GM23248 (cell line): ENCODE results near the gene GATAD2B. TPM values are rescaled to one million over a fixed set of nuclear protein-coding genes. Genes with fewer than 3 reads are reported as not detected.

Source experiments
- DNase-seq: peaks from one replicate; pipeline ENCODE4 v3.0.0-alpha.2; 2015
- H2AFZ ChIP-seq: fragments of 200-600 bp; sonication (generic); 2 replicates; pipeline ENCODE4 v1.6.1; 2016; ENCODE audit warnings: antibody characterized with exemption
- H3F3A ChIP-seq: fragments of 200-600 bp; sonication (generic); 2 replicates; pipeline ENCODE4 v1.6.1; 2016; ENCODE audit warnings: mild to moderate bottlenecking, antibody characterized with exemption, mixed run types; ENCODE audit not compliant: insufficient read depth
- H3K27ac ChIP-seq: fragments of 200-600 bp; sonication (generic); 2 replicates; pipeline ENCODE4 v1.5.1; 2016; ENCODE audit warnings: mild to moderate bottlenecking
- H3K27me3 ChIP-seq: fragments of 200-600 bp; sonication (generic); replicated peaks from 2 replicates; pipeline ENCODE4 v1.6.1; 2016; ENCODE audit warnings: mild to moderate bottlenecking; ENCODE audit not compliant: insufficient read depth
- H3K36me3 ChIP-seq: fragments of 200-600 bp; sonication (generic); 2 replicates; pipeline ENCODE4 v1.6.1; 2016; ENCODE audit warnings: low read depth, mild to moderate bottlenecking
- H3K4me1 ChIP-seq: fragments of 200-600 bp; sonication (generic); 2 replicates; pipeline ENCODE4 v1.6.1; 2016; ENCODE audit warnings: mild to moderate bottlenecking; ENCODE audit not compliant: insufficient read depth
- H3K4me2 ChIP-seq: fragments of 200-600 bp; sonication (generic); one replicate; pipeline ENCODE4 v1.6.1; 2016; ENCODE audit warnings: mild to moderate bottlenecking; ENCODE audit not compliant: unreplicated experiment
- H3K4me3 ChIP-seq: fragments of 200-600 bp; sonication (generic); 2 replicates; pipeline ENCODE4 v1.5.1; 2016; ENCODE audit warnings: mild to moderate bottlenecking
- H3K79me2 ChIP-seq: fragments of 200-600 bp; sonication (generic); 2 replicates; pipeline ENCODE4 v1.6.1; 2016; ENCODE audit warnings: mild to moderate bottlenecking; ENCODE audit not compliant: insufficient read depth
- H3K9ac ChIP-seq: fragments of 200-600 bp; sonication (generic); 2 replicates; pipeline ENCODE4 v1.6.1; 2016; ENCODE audit warnings: mild to moderate bottlenecking
- H3K9me2 ChIP-seq: fragments of 200-600 bp; sonication (generic); 2 replicates; pipeline ENCODE4 v1.6.1; 2016; ENCODE audit warnings: mixed run types, mild to moderate bottlenecking, moderate library complexity; ENCODE audit not compliant: insufficient read depth
- H3K9me3 ChIP-seq: fragments of 200-600 bp; sonication (generic); one replicate; pipeline ENCODE4 v1.6.1; 2017; ENCODE audit warnings: low read depth
- H4K20me1 ChIP-seq: fragments of 200-600 bp; sonication (generic); 2 replicates; pipeline ENCODE4 v1.6.0; 2016; ENCODE audit not compliant: insufficient read depth
- EZH2 ChIP-seq: fragments of 200-600 bp; sonication (generic); IDR thresholded peaks from 2 replicates; pipeline ENCODE4 v1.6.1; 2018; ENCODE audit warnings: antibody characterized with exemption, mild to moderate bottlenecking; ENCODE audit not compliant: insufficient read depth, poor library complexity, severe bottlenecking
- EZH2phosphoT487 ChIP-seq: fragments of 200-600 bp; sonication (generic); IDR thresholded peaks from 2 replicates; pipeline ENCODE4 v1.6.1; 2018; ENCODE audit warnings: antibody characterized with exemption, moderate library complexity, mild to moderate bottlenecking, low read depth; ENCODE audit not compliant: insufficient read depth
- WGBS, 2 experiments: methylation state at CpG; one replicate each; pipeline ENCODE4 v1.1.6; 2015 to 2017; ENCODE audit warnings: low lambda C conversion rate in 2 of 2, low coverage in 1 of 2; ENCODE audit errors: missing lambda C conversion rate in 2 of 2; 5-methylcytosine and 5-hydroxymethylcytosine counted together
- in situ Hi-C: fragments of 300-500 bp; cut with MboI; formaldehyde crosslinking; loops from 2 replicates; pipeline ENCODE4 v1.15.0; 2020
- polyA plus RNA-seq: library from polyadenylated mRNA; unstranded; fragments of >200 nt; fragmentation: Nextera tagmentation; extraction: Ambion mirVana; gene quantifications from 2 replicates; pipeline ENCODE4 v1.2.1, GENCODE V29; 2016
- total RNA-seq: library from RNA; depleted of rRNA; stranded (reverse); fragments of >200 nt; shearing (Covaris generic); gene quantifications from 2 replicates; pipeline ENCODE4 v1.2.3, GENCODE V29; 2014

GATAD2B gene
- total and polyA plus RNA-seq, 2 experiments from 2014 or later: 3.3 to 3.9 TPM

GRCh38 chr1:153946622-153947241, 24.0 kb upstream of the GATAD2B start, which contains the start of gene DENND4B:
Gene DENND4B (minus strand): TSS chr1:153946718. CDS start chr1:153944374, 2,344 bp downstream.
- 9 to 10% methylated on average over 20 to 24 of the region's 28 CpGs for WGBS, 2 experiments
- in situ Hi-C loops: no loop called here

GRCh38 chr1:153945795-153946621, 23.2 kb upstream of the GATAD2B start:
- in situ Hi-C loops: no loop called here
- peak overlapping the region; percentile 88 for H3K4me2 ChIP-seq
- H3K79me2 ChIP-seq: peaks cover 30% of the 10 kb centered on the region
- peaks cover 6% of the 10 kb centered on the region; the same call in 1 of the 2 replicates for H3F3A ChIP-seq
- 1 to 2% methylated on average over 19 to 76 of the region's 95 CpGs for WGBS, 2 experiments
- H3K9me2 ChIP-seq: no peaks in the 10 kb centered on the region
- H3K27ac ChIP-seq: peak overlapping the region; percentile 77
- TF ChIP-seq EZH2phosphoT487: no peak
- no peak for TF ChIP-seq EZH2
- H3K4me1 ChIP-seq: peaks cover 3% of the 10 kb centered on the region; the same call in 1 of the 2 replicates
- no peaks in the 10 kb centered on the region for H3K27me3 ChIP-seq
- peak overlapping the region; percentile 87 for H2AFZ ChIP-seq
- H4K20me1 ChIP-seq: no peaks in the 10 kb centered on the region
- peak; percentile 87 for DNase-seq
- peak overlapping the region; percentile 90 for H3K9ac ChIP-seq
- peak overlapping the region; percentile 90 for H3K4me3 ChIP-seq
- no peaks in the 10 kb centered on the region for H3K9me3 ChIP-seq
- H3K36me3 ChIP-seq: peaks cover 11% of the 10 kb centered on the region; the same call in 1 of the 2 replicates

More at GRCh38 chr1:153946622-153947241, 24.0 kb upstream of the GATAD2B start, which contains the start of gene DENND4B:
- Histone ChIP-seq H3K36me3 (peaks cover 15% of the 10 kb centered on the region; the same call in 1 of the 2 replicates), H3F3A (peaks cover 6% of the 10 kb centered on the region; the same call in 1 of the 2 replicates), H3K9me3 (no peaks in the 10 kb centered on the region), H3K27me3 (no peaks in the 10 kb centered on the region), H2AFZ (peak within 1 kb of the TSS; percentile 87), H4K20me1 (no peaks in the 10 kb centered on the region), H3K27ac (peak within 1 kb of the TSS; percentile 77), H3K9ac (peak within 1 kb of the TSS; percentile 90), H3K4me1 (peaks cover 3% of the 10 kb centered on the region; the same call in 1 of the 2 replicates), H3K79me2 (peaks cover 30% of the 10 kb centered on the region), H3K4me3 (peak within 1 kb of the TSS; percentile 90), H3K4me2 (peak within 1 kb of the TSS; percentile 88), H3K9me2 (no peaks in the 10 kb centered on the region)
- peak; percentile 89 for DNase-seq
- no peak for TF ChIP-seq EZH2
- no peak for TF ChIP-seq EZH2phosphoT487

GRCh38 chr1:153945131-153945794, 22.5 kb upstream of the GATAD2B start:
- peaks cover 28% of the 10 kb centered on the region for H3K79me2 ChIP-seq
- peaks cover 3% of the 10 kb centered on the region; the same call in 1 of the 2 replicates for H3K4me1 ChIP-seq
- in situ Hi-C loops: no loop called here
- DNase-seq: peak; percentile 55
- peaks cover 6% of the 10 kb centered on the region; the same call in 1 of the 2 replicates for H3F3A ChIP-seq
- H3K27ac ChIP-seq: peak overlapping the region; percentile 77
- no peaks in the 10 kb centered on the region for H4K20me1 ChIP-seq
- H3K9me3 ChIP-seq: no peaks in the 10 kb centered on the region
- TF ChIP-seq EZH2phosphoT487 (no peak), EZH2 (no peak)
- H3K9me2 ChIP-seq: no peaks in the 10 kb centered on the region
- 40 to 42% methylated on average over 11 to 12 of the region's 12 CpGs for WGBS, 2 experiments
- H3K27me3 ChIP-seq: no peaks in the 10 kb centered on the region
- H3K4me2 ChIP-seq: peak overlapping the region; percentile 88
- H3K9ac ChIP-seq: peak overlapping the region; percentile 90
- H3K36me3 ChIP-seq: peaks cover 5% of the 10 kb centered on the region; the same call in 1 of the 2 replicates
- peak overlapping the region; percentile 87 for H2AFZ ChIP-seq
- H3K4me3 ChIP-seq: peak overlapping the region; percentile 90

- no peaks in the 10 kb centered on the region for H3K9me2 ChIP-seq
- no peak overlapping the region for H2AFZ ChIP-seq
- peaks cover 3% of the 10 kb centered on the region; the same call in 1 of the 2 replicates for H3K4me1 ChIP-seq
- no peak for DNase-seq
- 0 out of 2 replicates have a peak overlapping the region, but pooled peaks have one; percentile 77 for H3K27ac ChIP-seq
- peak overlapping the region; percentile 90; the same call in 1 of the 2 replicates for H3K9ac ChIP-seq
- peak overlapping the region; percentile 88 for H3K4me2 ChIP-seq
- peaks cover 23% of the 10 kb centered on the region for H3K79me2 ChIP-seq
- 0 out of 2 replicates have a peak, but pooled peaks cover 6% of the 10 kb centered on the region for H3F3A ChIP-seq
- no peak for TF ChIP-seq EZH2
- TF ChIP-seq EZH2phosphoT487: no peak
- in situ Hi-C loops: no loop called here
- H3K9me3 ChIP-seq: no peaks in the 10 kb centered on the region
- H3K4me3 ChIP-seq: peak overlapping the region; percentile 90
- H3K36me3 ChIP-seq: peaks cover under 1% of the 10 kb centered on the region; the same call in 1 of the 2 replicates
- H3K27me3 ChIP-seq: no peaks in the 10 kb centered on the region
- WGBS, 2 experiments: 72 to 75% methylated on average over 3 of the region's 3 CpGs
- H4K20me1 ChIP-seq: no peaks in the 10 kb centered on the region
Observed at GRCh38 chr1:153944827-153945117, 22.0 kb upstream of the GATAD2B start.
